Liver (tissue), 9 donors: ENCODE results near the gene ETNPPL. TPM values are rescaled to one million over a fixed set of nuclear protein-coding genes. Genes with fewer than 3 reads are reported as not detected.

Experiments used
- DNase-seq: peaks from one replicate; pipeline ENCODE4 v3.0.0-alpha.2; 2017; ENCODE audit warnings: low spot score
- H3K27ac ChIP-seq, 2 donors: one replicate each; pipeline ENCODE4 v1.7.0; 2013; ENCODE audit warnings: inconsistent platforms in 2 of 2, low read length in 2 of 2, control low read depth in 1 of 2, low read depth in 1 of 2, mild to moderate bottlenecking in 1 of 2
- H3K27me3 ChIP-seq, 4 donors: one replicate each; pipeline versions ENCODE4 v1.6.1 to v1.7.0; 2013; ENCODE audit warnings: low read length in 3 of 4, inconsistent platforms in 1 of 4, mild to moderate bottlenecking in 1 of 4, moderate library complexity in 1 of 4; ENCODE audit not compliant: control insufficient read depth in 4 of 4, insufficient read depth in 4 of 4
- H3K36me3 ChIP-seq, 4 donors: one replicate each; pipeline versions ENCODE4 v1.6.1 to v1.7.0; 2013; ENCODE audit warnings: low read length in 3 of 4, mild to moderate bottlenecking in 3 of 4, low read depth in 1 of 4, moderate library complexity in 1 of 4; ENCODE audit not compliant: control insufficient read depth in 4 of 4, insufficient read depth in 3 of 4
- H3K4me1 ChIP-seq, 4 donors: one replicate each; pipeline versions ENCODE4 v1.6.1 to v1.7.0; 2013; ENCODE audit warnings: low read length in 3 of 4, mild to moderate bottlenecking in 3 of 4, moderate library complexity in 1 of 4; ENCODE audit not compliant: control insufficient read depth in 4 of 4, insufficient read depth in 4 of 4
- H3K4me3 ChIP-seq, 3 donors: one replicate each; pipeline versions ENCODE4 v1.6.1 to v1.7.0; 2013; ENCODE audit warnings: low read length in 3 of 3, control low read depth in 1 of 3, low read depth in 1 of 3, mild to moderate bottlenecking in 1 of 3
- H3K9ac ChIP-seq, 2 donors: one replicate each; pipeline ENCODE4 v1.7.0; 2013; ENCODE audit warnings: low read length in 2 of 2, mild to moderate bottlenecking in 2 of 2, moderate library complexity in 2 of 2, control low read depth in 1 of 2, low read depth in 1 of 2
- H3K9me3 ChIP-seq, 4 donors: one replicate each; pipeline versions ENCODE4 v1.6.1 to v1.7.0; 2013; ENCODE audit warnings: low read length in 3 of 4; ENCODE audit not compliant: control insufficient read depth in 4 of 4
- FOXA2 ChIP-seq: IDR thresholded peaks from 2 replicates; pipeline ENCODE4 v1.6.1; 2016; ENCODE audit warnings: antibody characterized with exemption
- HNF4A ChIP-seq, 2 donors: conservative IDR thresholded peaks; 2 replicates each; pipeline ENCODE4 v1.6.1; 2016; ENCODE audit warnings: antibody characterized with exemption in 2 of 2, mild to moderate bottlenecking in 2 of 2
- HNF4G ChIP-seq: IDR thresholded peaks from 2 replicates; pipeline ENCODE4 v1.6.1; 2016; ENCODE audit warnings: antibody characterized with exemption
- NR2F2 ChIP-seq: IDR thresholded peaks from 2 replicates; pipeline ENCODE4 v1.6.1; 2016; ENCODE audit warnings: antibody characterized with exemption
- RAD21 ChIP-seq, 2 donors: IDR thresholded peaks; 2 replicates each; pipeline ENCODE4 v1.6.1; 2016; ENCODE audit warnings: antibody characterized with exemption in 2 of 2, mild to moderate bottlenecking in 2 of 2
- SP1 ChIP-seq: IDR thresholded peaks from 2 replicates; pipeline ENCODE4 v1.6.1; 2018; ENCODE audit warnings: antibody characterized with exemption, mild to moderate bottlenecking
- TAF1 ChIP-seq: conservative IDR thresholded peaks from 2 replicates; pipeline ENCODE4 v1.6.1; 2016; ENCODE audit warnings: antibody characterized with exemption, mild to moderate bottlenecking
- YY1 ChIP-seq: IDR thresholded peaks from 2 replicates; pipeline ENCODE4 v1.6.1; 2016; ENCODE audit warnings: antibody characterized with exemption, mild to moderate bottlenecking
- WGBS: extraction: QIAGEN DNeasy Blood & Tissue Kit; methylation state at CpG from one replicate; pipeline ENCODE4 v1.1.7; 2013; 5-methylcytosine and 5-hydroxymethylcytosine counted together
- polyA plus RNA-seq, 2 donors: library from polyadenylated mRNA; stranded (reverse) in 1 of 2; unstranded in 1 of 2; fragments of 200-250 nt in 1 of 2; fragments of >200 nt in 1 of 2; fragmentation: Nextera tagmentation in 1 of 2; extraction: Ambion mirVana in 1 of 2; gene quantifications; one replicate each; pipeline versions ENCODE4 v1.2.1 to v1.2.3, GENCODE V29; 2013 to 2015
- total RNA-seq, 2 donors: library from RNA; depleted of rRNA; stranded (reverse); fragments of >200 nt; gene quantifications; one replicate each; pipeline ENCODE4 v1.2.3, GENCODE V29; 2014
- TF ChIP-seq, protein P1 (sequence below): fragments of 150-350 bp; IDR thresholded peaks from 2 replicates; pipeline ENCODE4 v1.5.1; 2017; ENCODE audit warnings: improper control_type of control experiment, low read depth, low read length; ENCODE audit not compliant: missing input control
- TF ChIP-seq, protein P2 (sequence below): IDR thresholded peaks from 2 replicates; pipeline ENCODE4 v1.6.1; 2016; ENCODE audit warnings: antibody characterized with exemption
- TF ChIP-seq, protein P3 (sequence below): IDR thresholded peaks from 2 replicates; pipeline ENCODE4 v1.6.1; 2016; ENCODE audit warnings: antibody characterized with exemption
- TF ChIP-seq, protein P4 (sequence below): IDR thresholded peaks from 2 replicates; pipeline ENCODE4 v1.6.1; 2016; ENCODE audit warnings: antibody characterized with exemption
- donor health status: healthy.
- donor health status: healthy.
- donor health status: healthy.
- donor health status: healthy.
- donor health status: healthy.

ETNPPL gene
- total and polyA plus RNA-seq, 4 donors: 2.5 to 43.3 (median 25.3) TPM

DNA sequence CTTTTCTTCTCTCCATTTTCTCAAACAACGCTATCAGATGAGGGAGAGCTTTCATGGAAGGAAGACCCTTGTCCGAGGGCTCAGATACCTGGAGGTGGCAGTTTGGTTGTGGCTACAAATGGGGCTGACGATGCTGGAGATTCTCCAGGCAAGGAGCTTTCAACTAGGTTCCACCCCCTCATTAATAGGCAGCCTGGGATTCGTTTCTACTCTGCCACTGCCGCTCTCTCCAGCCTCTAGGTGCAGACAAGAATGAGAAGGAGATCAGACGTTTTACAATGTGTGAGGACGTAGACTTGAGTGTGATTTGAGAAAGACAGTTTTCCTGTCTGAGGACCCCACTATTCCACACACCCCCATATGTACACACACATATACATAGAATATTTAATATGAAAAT is 53.1 kb downstream of the ETNPPL start:
- 73% methylated on average over 7 of the region's 7 CpGs for WGBS

DNA sequence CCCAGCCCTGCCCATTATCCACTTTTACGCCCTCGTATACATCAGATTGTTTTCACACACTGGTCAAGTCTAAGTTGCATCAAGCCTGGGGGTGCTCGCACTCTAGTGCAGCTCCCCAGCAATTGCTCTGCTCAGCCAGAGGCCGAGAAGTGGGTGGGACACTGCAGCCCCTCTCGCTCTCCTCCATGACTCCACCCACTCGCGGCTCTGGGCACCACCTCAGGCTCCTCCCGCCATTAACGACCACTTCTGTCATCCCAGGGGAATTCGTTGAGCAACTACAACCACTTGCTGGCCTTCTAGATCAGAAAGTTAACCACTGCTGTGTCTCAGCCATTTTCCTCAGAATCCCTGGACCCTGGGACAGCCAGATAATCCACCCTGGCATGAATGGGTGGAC is 53.6 kb downstream of the ETNPPL start:
- no peak overlapping the region for H3K4me3 ChIP-seq
- H3K27ac ChIP-seq: no peak overlapping the region
- no peak for DNase-seq
- no peaks in the 10 kb centered on the region for H3K9me3 ChIP-seq
- H3K9ac ChIP-seq: no peak overlapping the region
- H3K36me3 ChIP-seq: no peaks in the 10 kb centered on the region
- no peaks in the 10 kb centered on the region for H3K27me3 ChIP-seq
- 92% methylated on average over 10 of the region's 10 CpGs for WGBS
- H3K4me1 ChIP-seq: peaks cover 0 to 5% (median 2%) of the 10 kb centered on the region in 4 donors
- TF ChIP-seq RAD21 (IDR thresholded peaks at IDR 0.05) (no peak), TAF1 (no peak), FOXA2 (no peak), SP1 (no peak), NR2F2 (no peak), HNF4G (no peak), YY1 (no peak)
- TF ChIP-seq, protein P1, sequence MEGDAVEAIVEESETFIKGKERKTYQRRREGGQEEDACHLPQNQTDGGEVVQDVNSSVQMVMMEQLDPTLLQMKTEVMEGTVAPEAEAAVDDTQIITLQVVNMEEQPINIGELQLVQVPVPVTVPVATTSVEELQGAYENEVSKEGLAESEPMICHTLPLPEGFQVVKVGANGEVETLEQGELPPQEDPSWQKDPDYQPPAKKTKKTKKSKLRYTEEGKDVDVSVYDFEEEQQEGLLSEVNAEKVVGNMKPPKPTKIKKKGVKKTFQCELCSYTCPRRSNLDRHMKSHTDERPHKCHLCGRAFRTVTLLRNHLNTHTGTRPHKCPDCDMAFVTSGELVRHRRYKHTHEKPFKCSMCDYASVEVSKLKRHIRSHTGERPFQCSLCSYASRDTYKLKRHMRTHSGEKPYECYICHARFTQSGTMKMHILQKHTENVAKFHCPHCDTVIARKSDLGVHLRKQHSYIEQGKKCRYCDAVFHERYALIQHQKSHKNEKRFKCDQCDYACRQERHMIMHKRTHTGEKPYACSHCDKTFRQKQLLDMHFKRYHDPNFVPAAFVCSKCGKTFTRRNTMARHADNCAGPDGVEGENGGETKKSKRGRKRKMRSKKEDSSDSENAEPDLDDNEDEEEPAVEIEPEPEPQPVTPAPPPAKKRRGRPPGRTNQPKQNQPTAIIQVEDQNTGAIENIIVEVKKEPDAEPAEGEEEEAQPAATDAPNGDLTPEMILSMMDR: no peak
- TF ChIP-seq, protein P2, sequence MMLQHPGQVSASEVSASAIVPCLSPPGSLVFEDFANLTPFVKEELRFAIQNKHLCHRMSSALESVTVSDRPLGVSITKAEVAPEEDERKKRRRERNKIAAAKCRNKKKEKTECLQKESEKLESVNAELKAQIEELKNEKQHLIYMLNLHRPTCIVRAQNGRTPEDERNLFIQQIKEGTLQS: no peak
- TF ChIP-seq, protein P3, sequence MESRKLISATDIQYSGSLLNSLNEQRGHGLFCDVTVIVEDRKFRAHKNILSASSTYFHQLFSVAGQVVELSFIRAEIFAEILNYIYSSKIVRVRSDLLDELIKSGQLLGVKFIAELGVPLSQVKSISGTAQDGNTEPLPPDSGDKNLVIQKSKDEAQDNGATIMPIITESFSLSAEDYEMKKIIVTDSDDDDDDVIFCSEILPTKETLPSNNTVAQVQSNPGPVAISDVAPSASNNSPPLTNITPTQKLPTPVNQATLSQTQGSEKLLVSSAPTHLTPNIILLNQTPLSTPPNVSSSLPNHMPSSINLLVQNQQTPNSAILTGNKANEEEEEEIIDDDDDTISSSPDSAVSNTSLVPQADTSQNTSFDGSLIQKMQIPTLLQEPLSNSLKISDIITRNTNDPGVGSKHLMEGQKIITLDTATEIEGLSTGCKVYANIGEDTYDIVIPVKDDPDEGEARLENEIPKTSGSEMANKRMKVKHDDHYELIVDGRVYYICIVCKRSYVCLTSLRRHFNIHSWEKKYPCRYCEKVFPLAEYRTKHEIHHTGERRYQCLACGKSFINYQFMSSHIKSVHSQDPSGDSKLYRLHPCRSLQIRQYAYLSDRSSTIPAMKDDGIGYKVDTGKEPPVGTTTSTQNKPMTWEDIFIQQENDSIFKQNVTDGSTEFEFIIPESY: no peak

More for the DNA sequence above, 53.1 kb downstream of the ETNPPL start:
- Histone ChIP-seq H3K36me3 (no peaks in the 10 kb centered on the region), H3K27me3 (no peaks in the 10 kb centered on the region), H3K9me3 (no peaks in the 10 kb centered on the region), H3K27ac (no peak overlapping the region), H3K4me3 (no peak overlapping the region), H3K4me1 (peaks cover 0 to 6% (median 2%) of the 10 kb centered on the region in 4 donors), H3K9ac (no peak overlapping the region)
- TF ChIP-seq, protein P2: no peak
- TF ChIP-seq, protein P1: no peak
- TF ChIP-seq, protein P4, sequence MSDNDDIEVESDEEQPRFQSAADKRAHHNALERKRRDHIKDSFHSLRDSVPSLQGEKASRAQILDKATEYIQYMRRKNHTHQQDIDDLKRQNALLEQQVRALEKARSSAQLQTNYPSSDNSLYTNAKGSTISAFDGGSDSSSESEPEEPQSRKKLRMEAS: no peak
- TF ChIP-seq HNF4G: no peak
- TF ChIP-seq YY1: no peak
- TF ChIP-seq TAF1: no peak
- no peak for TF ChIP-seq RAD21 (IDR thresholded peaks at IDR 0.05)
- TF ChIP-seq HNF4A (conservative IDR thresholded peaks at IDR 0.05): no peak
- DNase-seq: no peak
